Adrenal gland (tissue), 12 donors: ENCODE results near the gene FARS2. TPM values are rescaled to one million over a fixed set of nuclear protein-coding genes. Genes with fewer than 3 reads are reported as not detected.

Experiments used
- DNase-seq, 7 donors: peaks; one replicate each; pipeline ENCODE4 v3.0.0-alpha.2; 2019 to 2020
- H3K27ac ChIP-seq, 5 donors: fragments of 200-600 bp; sonication (generic) in 4 of 5; 1 replicate in 3 of 5; 2 replicates in 2 of 5; pipeline versions ENCODE4 v1.5.1 to v1.8.0; 2016 to 2020; ENCODE audit warnings: mild to moderate bottlenecking in 1 of 5
- H3K27me3 ChIP-seq: fragments of 200-600 bp; 2 replicates; pipeline ENCODE4 v1.8.0; 2021
- H3K36me3 ChIP-seq, 2 donors: fragments of 200-600 bp; replicated peaks in 1 of 2; 1 replicate in 1 of 2; 2 replicates in 1 of 2; pipeline versions ENCODE4 v1.5.1 to v1.8.0; 2018 to 2022
- H3K4me1 ChIP-seq, 2 donors: fragments of 200-600 bp; replicated peaks in 1 of 2; 1 replicate in 1 of 2; 2 replicates in 1 of 2; pipeline versions ENCODE4 v1.5.1 to v1.8.0; 2018 to 2021
- H3K4me3 ChIP-seq, 4 donors: fragments of 200-600 bp; sonication (generic) in 3 of 4; one replicate each; pipeline ENCODE4 v1.5.1; 2016 to 2018
- H3K9me3 ChIP-seq, 3 donors: fragments of 200-600 bp; sonication (generic) in 1 of 3; replicated peaks in 1 of 3; 1 replicate in 2 of 3; 2 replicates in 1 of 3; pipeline versions ENCODE4 v1.5.1 to v1.8.0; 2016 to 2021
- CTCF ChIP-seq, 6 experiments: fragments of 450-650 bp in 4 of 6; fragments of 200-600 bp in 2 of 6; sonication (generic) in 1 of 6; IDR thresholded peaks; 1 replicate in 5 of 6; 2 replicates in 1 of 6; pipeline versions ENCODE4 v1.5.1 to v1.8.0; 2016 to 2021; ENCODE audit warnings: antibody characterized with exemption in 6 of 6, mild to moderate bottlenecking in 2 of 6, moderate library complexity in 1 of 6
- POLR2A ChIP-seq, 2 donors: fragments of 450-650 bp; IDR thresholded peaks; one replicate each; pipeline ENCODE4 v1.6.1; 2017; ENCODE audit warnings: antibody characterized with exemption in 2 of 2, mild to moderate bottlenecking in 2 of 2, moderate library complexity in 1 of 2
- WGBS, 4 donors: extraction: QIAGEN DNeasy Blood & Tissue Kit in 2 of 4; methylation state at CpG; one replicate each; pipeline versions ENCODE4 v1.1.5 to v1.1.7; 2013 to 2017; 5-methylcytosine and 5-hydroxymethylcytosine counted together
- intact Hi-C, 2 donors: fragments of 100-400 bp; cut with DNase I; formaldehyde crosslinking; loops; one replicate each; pipeline versions ENCODE4 v1.14.1 to v1.15.0; 2022 to 2023
- polyA plus RNA-seq, 3 donors: library from polyadenylated mRNA; stranded (reverse); fragments of 200-250 nt in 2 of 3; fragments of 350-450 nt in 1 of 3; fragmentation: Illumina TruSeq in 1 of 3; extraction: RNeasy Lipid Tissue Mini Kit (QIAGEN cat#74804) in 1 of 3; gene quantifications; one replicate each; pipeline ENCODE4 v1.2.3, GENCODE V29; 2013 to 2014
- total RNA-seq, 9 donors: library from RNA; depleted of rRNA in 4 of 9; stranded (reverse); fragments of >200 nt in 4 of 9; fragments of 120-200 nt in 1 of 9; fragmentation: NEBNext Ultra II Directional in 1 of 9; extraction: Animal tissue kit (Norgen Biotek cat#: 25700) in 1 of 9; gene quantifications; one replicate each; pipeline versions ENCODE4 v1.1.0 to v1.2.4, GENCODE V29; 2013 to 2023
- donor health status: healthy with polysubstance abuse.
- donor health status: Bipolar disorder and iron deficiency.
- donor health status: DM: yes; HTN: yes; CAD: no.
- donor health status: DM: no; HTN: no; CAD: no.
- donor health status: DM: no; HTN: no; CAD: no.
- donor health status: DM: yes; HTN: yes; CAD: no.

Gene FARS2
- total and polyA plus RNA-seq, 12 donors = 7.2 to 55.2 (median 19.8) TPM

- no peak for TF ChIP-seq POLR2A (IDR thresholded peaks at IDR 0.05)
- TF ChIP-seq CTCF (IDR thresholded peaks at IDR 0.05) = peak; percentile 49 to 85 (median 68)
These were observed 209.7 kb downstream of the FARS2 start for GRCh38 chr6:5471044-5471443.

DNA sequence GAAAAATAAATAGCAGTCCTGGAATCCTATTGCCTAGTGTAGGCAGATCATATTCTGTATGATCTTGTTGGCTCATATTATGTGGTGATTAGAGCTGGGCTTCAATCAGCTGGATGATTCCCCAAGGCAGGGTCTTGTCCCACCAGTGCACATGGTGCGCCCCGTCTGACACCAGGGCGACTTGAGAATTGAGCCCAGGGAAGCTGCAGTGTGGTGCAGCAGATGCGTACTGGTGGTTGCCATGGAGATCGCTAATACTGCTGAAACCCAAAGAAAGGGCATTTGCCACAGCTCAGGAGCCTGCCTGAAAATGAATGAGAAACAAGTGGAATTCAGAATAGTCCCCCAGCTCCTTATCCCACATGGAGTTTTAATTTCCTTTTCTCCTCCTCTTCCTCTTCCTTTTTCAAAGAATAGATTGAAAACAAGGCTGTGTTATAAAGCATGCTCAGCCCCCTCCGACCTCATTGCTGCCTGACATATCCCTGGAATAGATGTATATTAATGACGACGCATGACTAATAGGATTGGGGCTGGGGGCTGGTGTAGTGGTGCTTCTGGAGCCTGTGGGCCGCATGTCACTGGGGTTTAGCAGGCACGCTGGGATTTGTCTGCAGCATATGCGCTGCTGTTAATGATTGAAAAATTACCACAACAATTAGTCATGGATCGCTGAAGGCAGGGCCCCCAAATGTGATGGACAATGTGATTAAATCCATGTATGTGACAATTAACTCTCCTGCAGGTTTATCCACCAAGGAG, 210.5 kb downstream of the FARS2 start:
- TF ChIP-seq CTCF (IDR thresholded peaks at IDR 0.05) (no peak), POLR2A (IDR thresholded peaks at IDR 0.05) (no peak)
- no peaks in the 10 kb centered on the region for H3K9me3 ChIP-seq
- intact Hi-C loops = no loop called here
- H3K27me3 ChIP-seq = no peaks in the 10 kb centered on the region
- DNase-seq = peak in 1 of 7 donors; percentile 61
- H3K36me3 ChIP-seq = no peaks in the 10 kb centered on the region
- H3K4me1 ChIP-seq = no peaks in the 10 kb centered on the region
- no peak overlapping the region for H3K27ac ChIP-seq
- H3K4me3 ChIP-seq = no peak overlapping the region
- 82 to 90% (median 86%) methylated on average over 12 of the region's 12 CpGs for WGBS, 4 donors

More at GRCh38 chr6:5471044-5471443, 209.7 kb downstream of the FARS2 start:
- Histone ChIP-seq H3K27ac (no peak overlapping the region), H3K9me3 (no peaks in the 10 kb centered on the region), H3K4me3 (no peak overlapping the region), H3K36me3 (no peaks in the 10 kb centered on the region), H3K4me1 (no peaks in the 10 kb centered on the region), H3K27me3 (no peaks in the 10 kb centered on the region)
- DNase-seq = peak; percentile 27 to 87 (median 46)
- intact Hi-C loops = no loop called here
- 9 to 14% (median 13%) methylated on average over 8 of the region's 8 CpGs for WGBS, 4 donors

GRCh38 chr6:5472571-5472970, 211.3 kb downstream of the FARS2 start:
- Histone ChIP-seq H3K27me3 (no peaks in the 10 kb centered on the region), H3K9me3 (no peaks in the 10 kb centered on the region), H3K27ac (no peak overlapping the region), H3K4me3 (no peak overlapping the region), H3K4me1 (no peaks in the 10 kb centered on the region), H3K36me3 (no peaks in the 10 kb centered on the region)
- TF ChIP-seq CTCF (IDR thresholded peaks at IDR 0.05) = no peak
- TF ChIP-seq POLR2A (IDR thresholded peaks at IDR 0.05) = no peak
- WGBS, 4 donors = 90 to 97% (median 94%) methylated on average over 2 of the region's 2 CpGs
- intact Hi-C loops = no loop called here
- DNase-seq = no peak

- H3K9me3 ChIP-seq = no peaks in the 10 kb centered on the region
- TF ChIP-seq CTCF (IDR thresholded peaks at IDR 0.05) = no peak
- no peak for TF ChIP-seq POLR2A (IDR thresholded peaks at IDR 0.05)
- intact Hi-C loops = no loop called here
- H3K36me3 ChIP-seq = no peaks in the 10 kb centered on the region
- H3K4me3 ChIP-seq = no peak overlapping the region
- no peaks in the 10 kb centered on the region for H3K4me1 ChIP-seq
- DNase-seq = no peak
- 93 to 97% (median 95%) methylated on average over 3 of the region's 3 CpGs for WGBS, 4 donors
- no peaks in the 10 kb centered on the region for H3K27me3 ChIP-seq
- H3K27ac ChIP-seq = no peak overlapping the region
These were observed 214.5 kb downstream of the FARS2 start for GRCh38 chr6:5475779-5476178.
